Urinary bladder (tissue), 4 donors: ENCODE measurements around the gene AIFM3. TPM values are rescaled to one million over a fixed set of nuclear protein-coding genes. Genes with fewer than 3 reads are reported as not detected.
A peak's percentile ranks its signal among the peaks of the same experiment; 100 is the strongest.

Experiments used
- DNase-seq: peaks from one replicate; pipeline ENCODE4 v3.0.0-alpha.2; 2015; ENCODE audit errors: extremely low spot score
- H3K27ac ChIP-seq: one replicate; pipeline ENCODE4 v1.5.1; 2013; ENCODE audit warnings: low read depth, mild to moderate bottlenecking, moderate library complexity
- H3K36me3 ChIP-seq: one replicate; pipeline ENCODE4 v1.6.1; 2013; ENCODE audit warnings: mild to moderate bottlenecking, moderate library complexity; ENCODE audit not compliant: insufficient read depth
- H3K4me1 ChIP-seq: one replicate; pipeline ENCODE4 v1.6.1; 2013; ENCODE audit warnings: mild to moderate bottlenecking, moderate library complexity; ENCODE audit not compliant: insufficient read depth
- H3K4me3 ChIP-seq: one replicate; pipeline ENCODE4 v1.5.1; 2013; ENCODE audit warnings: low read depth, low read length
- WGBS: extraction: QIAGEN DNeasy Blood & Tissue Kit; methylation state at CpG from one replicate; pipeline ENCODE4 v1.1.7; 2013; 5-methylcytosine and 5-hydroxymethylcytosine counted together
- polyA plus RNA-seq: library from polyadenylated mRNA; stranded (reverse); fragments of 200-250 nt; gene quantifications from one replicate; pipeline ENCODE4 v1.2.3, GENCODE V29; 2013
- total RNA-seq: library from RNA; depleted of rRNA; stranded (reverse); fragments of >200 nt; gene quantifications from one replicate; pipeline ENCODE4 v1.2.3, GENCODE V29; 2014
- donor health status: healthy with polysubstance abuse.
- donor health status: healthy.

AIFM3 gene
- total and polyA plus RNA-seq, 2 donors: 0.53 to 2.8 TPM

GRCh38 chr22:21013657-21014201 lies 46.7 kb downstream of the AIFM3 start:
- H3K27ac ChIP-seq: no peak overlapping the region
- DNase-seq: no peak
- 10% methylated on average over 24 of the region's 24 CpGs for WGBS
- no peaks in the 10 kb centered on the region for H3K36me3 ChIP-seq
- H3K4me1 ChIP-seq: no peaks in the 10 kb centered on the region
- H3K4me3 ChIP-seq: peak overlapping the region; percentile 6

GRCh38 chr22:21014202-21014725 lies 47.2 kb downstream of the AIFM3 start:
- peak; percentile 72 for DNase-seq
- Histone ChIP-seq H3K4me1 (no peaks in the 10 kb centered on the region), H3K27ac (no peak overlapping the region), H3K36me3 (no peaks in the 10 kb centered on the region), H3K4me3 (peak overlapping the region; percentile 6)
- 1% methylated on average over 40 of the region's 40 CpGs for WGBS

- Histone ChIP-seq H3K4me3 (peak within 1 kb of the TSS; percentile 6), H3K36me3 (no peaks in the 10 kb centered on the region), H3K27ac (no peak within 1 kb of the TSS), H3K4me1 (no peaks in the 10 kb centered on the region)
- DNase-seq: no peak
- 20% methylated on average over 12 of the region's 12 CpGs for WGBS
These were observed 47.8 kb downstream of the AIFM3 start, which contains the start of gene P2RX6 for GRCh38 chr22:21014726-21015465. TSS of gene P2RX6 (plus strand) at chr22:21015165. CDS start at chr22:21015175, 10 bp downstream.

- Histone ChIP-seq H3K36me3 (no peaks in the 10 kb centered on the region), H3K4me3 (no peak overlapping the region), H3K27ac (no peak overlapping the region), H3K4me1 (no peaks in the 10 kb centered on the region)
- WGBS: 58% methylated on average over 10 of the region's 10 CpGs
- no peak for DNase-seq
These were observed 48.5 kb downstream of the AIFM3 start for GRCh38 chr22:21015466-21016006.

GRCh38 chr22:21016644-21017420 lies 49.8 kb downstream of the AIFM3 start:
- Histone ChIP-seq H3K27ac (no peak overlapping the region), H3K36me3 (no peaks in the 10 kb centered on the region), H3K4me3 (no peak overlapping the region), H3K4me1 (no peaks in the 10 kb centered on the region)
- no peak for DNase-seq
- 85% methylated on average over 13 of the region's 13 CpGs for WGBS

GRCh38 chr22:21018314-21018713 lies 51.3 kb downstream of the AIFM3 start:
- Histone ChIP-seq H3K4me1 (no peaks in the 10 kb centered on the region), H3K4me3 (no peak overlapping the region), H3K27ac (no peak overlapping the region), H3K36me3 (no peaks in the 10 kb centered on the region)
- no peak for DNase-seq
- WGBS: 96% methylated on average over 4 of the region's 4 CpGs

GRCh38 chr22:21020802-21021429 lies 53.9 kb downstream of the AIFM3 start:
- DNase-seq: no peak
- no peaks in the 10 kb centered on the region for H3K36me3 ChIP-seq
- 65% methylated on average over 7 of the region's 7 CpGs for WGBS
- no peak overlapping the region for H3K27ac ChIP-seq
- no peak overlapping the region for H3K4me3 ChIP-seq
- H3K4me1 ChIP-seq: no peaks in the 10 kb centered on the region

GRCh38 chr22:21022507-21022906 lies 55.5 kb downstream of the AIFM3 start:
- DNase-seq: no peak
- H3K4me3 ChIP-seq: no peak overlapping the region
- H3K4me1 ChIP-seq: no peaks in the 10 kb centered on the region
- no peaks in the 10 kb centered on the region for H3K36me3 ChIP-seq
- H3K27ac ChIP-seq: no peak overlapping the region
- WGBS: 72% methylated on average over 10 of the region's 10 CpGs

GRCh38 chr22:21022955-21023614 lies 56.0 kb downstream of the AIFM3 start:
- no peak overlapping the region for H3K4me3 ChIP-seq
- H3K36me3 ChIP-seq: no peaks in the 10 kb centered on the region
- 81% methylated on average over 13 of the region's 13 CpGs for WGBS

GRCh38 chr22:21025266-21025665 lies 58.2 kb downstream of the AIFM3 start:
- DNase-seq: no peak
- H3K36me3 ChIP-seq: no peaks in the 10 kb centered on the region
- H3K27ac ChIP-seq: peak overlapping the region; percentile 4
- H3K4me1 ChIP-seq: no peaks in the 10 kb centered on the region
- 71% methylated on average over 8 of the region's 8 CpGs for WGBS
- no peak overlapping the region for H3K4me3 ChIP-seq

More at GRCh38 chr22:21022955-21023614, 56.0 kb downstream of the AIFM3 start:
- Histone ChIP-seq H3K27ac (no peak overlapping the region), H3K4me1 (no peaks in the 10 kb centered on the region)
- DNase-seq: no peak

GRCh38 chr22:21025763-21026755 lies 59.0 kb downstream of the AIFM3 start:
- no peak for DNase-seq
- Histone ChIP-seq H3K4me3 (no peak overlapping the region), H3K4me1 (no peaks in the 10 kb centered on the region), H3K36me3 (no peaks in the 10 kb centered on the region), H3K27ac (peak overlapping the region; percentile 4)
- WGBS: 85% methylated on average over 27 of the region's 27 CpGs
